ENCODE results near the gene POLE3. TPM values are rescaled to one million over a fixed set of nuclear protein-coding genes. Genes with fewer than 3 reads are reported as not detected.

POLE3 gene
- total RNA-seq, 2 donors from 2014 or later, result 42.7 to 61.9 TPM

DNA sequence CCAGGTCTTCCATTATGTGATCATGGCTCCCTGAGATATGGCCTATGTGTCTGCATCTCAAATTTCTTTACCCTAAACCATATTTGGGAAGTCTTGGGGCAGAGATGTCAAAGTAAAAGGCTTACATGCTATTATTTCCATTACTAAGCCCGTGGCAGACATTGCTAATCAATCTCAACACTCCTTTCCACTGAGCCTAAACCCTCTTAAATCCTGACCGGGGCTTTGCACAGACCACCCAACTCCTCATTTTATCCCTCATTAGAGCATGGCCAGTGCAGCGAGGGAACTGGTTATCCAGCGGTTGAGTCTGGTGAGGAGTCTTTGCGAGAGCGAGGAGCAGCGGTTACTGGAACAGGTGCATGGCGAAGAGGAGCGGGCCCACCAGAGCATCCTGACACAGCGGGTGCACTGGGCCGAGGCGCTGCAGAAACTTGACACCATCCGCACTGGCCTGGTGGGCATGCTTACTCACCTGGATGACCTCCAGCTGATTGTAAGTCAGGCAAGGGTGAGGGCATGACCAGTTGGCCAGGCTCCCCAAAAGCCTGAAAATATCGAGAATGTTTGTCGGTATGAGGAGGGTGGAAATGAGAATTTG, 50.1 kb downstream of the POLE3 start:
- no peak for DNase-seq (ENCODE audit: low spot score)
- Histone ChIP-seq H3K27me3 (replicated peaks; ENCODE audit: insufficient read depth) (no peaks in the 10 kb centered on the region), H3K4me3 (no peak overlapping the region), H3K4me1 (replicated peaks) (no peaks in the 10 kb centered on the region), H3K27ac (no peak overlapping the region), H3K9me3 (no peaks in the 10 kb centered on the region), H3K36me3 (no peaks in the 10 kb centered on the region)
- WGBS, result 87% methylated on average over 15 of the region's 15 CpGs
- intact Hi-C loops (cut with DNase I), result no loop called here
- TF ChIP-seq, protein P1, sequence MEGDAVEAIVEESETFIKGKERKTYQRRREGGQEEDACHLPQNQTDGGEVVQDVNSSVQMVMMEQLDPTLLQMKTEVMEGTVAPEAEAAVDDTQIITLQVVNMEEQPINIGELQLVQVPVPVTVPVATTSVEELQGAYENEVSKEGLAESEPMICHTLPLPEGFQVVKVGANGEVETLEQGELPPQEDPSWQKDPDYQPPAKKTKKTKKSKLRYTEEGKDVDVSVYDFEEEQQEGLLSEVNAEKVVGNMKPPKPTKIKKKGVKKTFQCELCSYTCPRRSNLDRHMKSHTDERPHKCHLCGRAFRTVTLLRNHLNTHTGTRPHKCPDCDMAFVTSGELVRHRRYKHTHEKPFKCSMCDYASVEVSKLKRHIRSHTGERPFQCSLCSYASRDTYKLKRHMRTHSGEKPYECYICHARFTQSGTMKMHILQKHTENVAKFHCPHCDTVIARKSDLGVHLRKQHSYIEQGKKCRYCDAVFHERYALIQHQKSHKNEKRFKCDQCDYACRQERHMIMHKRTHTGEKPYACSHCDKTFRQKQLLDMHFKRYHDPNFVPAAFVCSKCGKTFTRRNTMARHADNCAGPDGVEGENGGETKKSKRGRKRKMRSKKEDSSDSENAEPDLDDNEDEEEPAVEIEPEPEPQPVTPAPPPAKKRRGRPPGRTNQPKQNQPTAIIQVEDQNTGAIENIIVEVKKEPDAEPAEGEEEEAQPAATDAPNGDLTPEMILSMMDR (IDR thresholded peaks at IDR 0.05), result no peak
- TF ChIP-seq POLR2AphosphoS5 (IDR thresholded peaks at IDR 0.05) (no peak), POLR2A (IDR thresholded peaks at IDR 0.05) (no peak)

DNA sequence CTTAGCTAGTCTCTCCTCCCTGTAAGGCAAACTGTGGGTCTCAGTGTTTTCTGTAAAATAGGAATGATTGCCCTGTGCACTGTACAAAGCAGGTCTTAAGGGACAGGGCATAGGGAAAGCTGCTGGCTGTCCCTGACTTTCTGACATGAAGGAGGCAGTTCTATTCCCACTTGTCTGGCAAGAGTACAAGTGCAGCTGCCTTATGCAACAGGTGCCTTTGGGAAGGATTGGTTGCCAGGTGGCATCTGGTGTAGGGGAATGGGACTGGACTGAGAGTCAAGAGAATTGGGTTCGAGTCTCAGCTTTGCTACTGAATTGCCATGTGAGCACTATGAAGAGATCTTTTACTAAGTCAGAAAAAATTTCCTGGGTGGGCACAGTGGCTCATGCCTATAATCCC, 51.1 kb downstream of the POLE3 start:
- WGBS, result 86% methylated on average over 1 of the region's 1 CpG
- no peaks in the 10 kb centered on the region for H3K9me3 ChIP-seq
- no peak overlapping the region for H3K4me3 ChIP-seq
- H3K4me1 ChIP-seq (replicated peaks), result no peaks in the 10 kb centered on the region
- TF ChIP-seq POLR2A (IDR thresholded peaks at IDR 0.05) (no peak), POLR2AphosphoS5 (IDR thresholded peaks at IDR 0.05) (no peak)
- TF ChIP-seq, protein P1 (IDR thresholded peaks at IDR 0.05), result no peak
- no peaks in the 10 kb centered on the region for H3K27me3 ChIP-seq (replicated peaks; ENCODE audit: insufficient read depth)
- intact Hi-C loops (cut with DNase I), result no loop called here
- no peak overlapping the region for H3K27ac ChIP-seq
- no peak for DNase-seq (ENCODE audit: low spot score)
- no peaks in the 10 kb centered on the region for H3K36me3 ChIP-seq

Other genes with a start within 250 kb of the POLE3 start
- 10 to 100 TPM; 22.5 to 25.7 TPM for gene FKBP15, start 189.4 kb downstream of the POLE3 start, total RNA-seq
- gene SLC31A1, start 189.1 kb downstream of the POLE3 start, total RNA-seq, result 10 to 100 TPM; 22.8 to 68.5 TPM
- gene CDC26, start 135.1 kb downstream of the POLE3 start, total RNA-seq, result 10 to 100 TPM; 17.8 to 21.2 TPM
- 10 to 100 TPM; 25.0 to 27.1 TPM for gene PRPF4, start 135.0 kb downstream of the POLE3 start, total RNA-seq
- gene RNF183, start 107.3 kb downstream of the POLE3 start, total RNA-seq, result under 1 TPM in 1 of 2 donors, not detected in 1; 0.57 TPM
- 1 to 10 TPM; 5.1 to 6.4 TPM for gene WDR31, start 70.4 kb downstream of the POLE3 start, total RNA-seq
- gene BSPRY, start 61.1 kb downstream of the POLE3 start, total RNA-seq, result 10 to 100 TPM in 1 of 2 donors, 1 to 10 TPM in 1; 8.4 to 21.8 TPM
- 10 to 100 TPM; 52.2 to 72.1 TPM for gene HDHD3, start 33.7 kb downstream of the POLE3 start, total RNA-seq
- 100 to 1,000 TPM in 1 of 2 donors, 10 to 100 TPM in 1; 59.8 to 103 TPM for gene ALAD, start 9.4 kb downstream of the POLE3 start, total RNA-seq
- 10 to 100 TPM in 1 of 2 donors, 1 to 10 TPM in 1; 3.7 to 11.0 TPM for gene C9orf43, start 72 bp upstream of the POLE3 start, total RNA-seq
- gene RGS3, start 53.1 kb upstream of the POLE3 start, total RNA-seq, result 10 to 100 TPM; 26.5 to 98.9 TPM